Measurements from ENCODE around the gene HTR4.
"Not testable (repeated sequence)": the region's sequence is repeated elsewhere in the genome, so short reads cannot be mapped to it uniquely, and the experiment has no call there.

HTR4 gene

GRCh38 chr5:148532969-148533670 is 121.2 kb downstream of the HTR4 start:
- DNase-seq (ENCODE audit: low read depth), result no peak

- not testable (repeated sequence) for DNase-seq (ENCODE audit: low read depth)
Measured at GRCh38 chr5:148529450-148529849, 124.9 kb downstream of the HTR4 start.

- DNase-seq (ENCODE audit: low read depth), result no peak
Measured at GRCh38 chr5:148524721-148525120, 129.6 kb downstream of the HTR4 start.

- DNase-seq (ENCODE audit: low read depth), result no peak
Measured at GRCh38 chr5:148523139-148523538, 131.2 kb downstream of the HTR4 start.

GRCh38 chr5:148515460-148515859 is 138.9 kb downstream of the HTR4 start:
- no peak for DNase-seq (ENCODE audit: low read depth)

- no peak for DNase-seq (ENCODE audit: low read depth)
Measured at GRCh38 chr5:148514344-148514743, 140.0 kb downstream of the HTR4 start.

GRCh38 chr5:148512498-148512897 is 141.8 kb downstream of the HTR4 start:
- no peak for DNase-seq (ENCODE audit: low read depth)

GRCh38 chr5:148511810-148512347 is 142.4 kb downstream of the HTR4 start:
- DNase-seq (ENCODE audit: low read depth), result no peak

- DNase-seq (ENCODE audit: low read depth), result no peak
Measured at GRCh38 chr5:148509893-148510292, 144.4 kb downstream of the HTR4 start.

GRCh38 chr5:148507648-148508047 is 146.7 kb downstream of the HTR4 start:
- DNase-seq (ENCODE audit: low read depth), result no peak

- DNase-seq (ENCODE audit: low read depth), result no peak
Measured at GRCh38 chr5:148499452-148499851, 154.9 kb downstream of the HTR4 start.

- DNase-seq (ENCODE audit: low read depth), result no peak
Measured at GRCh38 chr5:148497757-148498156, 156.6 kb downstream of the HTR4 start.

GRCh38 chr5:148492351-148492750 is 162.0 kb downstream of the HTR4 start:
- DNase-seq (ENCODE audit: low read depth), result no peak

- no peak for DNase-seq (ENCODE audit: low read depth)
Measured at GRCh38 chr5:148491793-148492184, 162.5 kb downstream of the HTR4 start.

- DNase-seq (ENCODE audit: low read depth), result no peak
Measured at GRCh38 chr5:148491015-148491792, 163.1 kb downstream of the HTR4 start.

GRCh38 chr5:148488757-148489156 is 165.6 kb downstream of the HTR4 start:
- DNase-seq (ENCODE audit: low read depth), result no peak

GRCh38 chr5:148486456-148486855 is 167.9 kb downstream of the HTR4 start:
- no peak for DNase-seq (ENCODE audit: low read depth)

GRCh38 chr5:148484651-148485050 is 169.7 kb downstream of the HTR4 start:
- no peak for DNase-seq (ENCODE audit: low read depth)

- no peak for DNase-seq (ENCODE audit: low read depth)
Measured at GRCh38 chr5:148483750-148484149, 170.6 kb downstream of the HTR4 start.

GRCh38 chr5:148482697-148483462 is 171.4 kb downstream of the HTR4 start:
- DNase-seq (ENCODE audit: low read depth), result peak; percentile 27

- DNase-seq (ENCODE audit: low read depth), result no peak
Measured at GRCh38 chr5:148482196-148482595, 172.1 kb downstream of the HTR4 start.

- DNase-seq (ENCODE audit: low read depth), result no peak
Measured at GRCh38 chr5:148477429-148477828, 176.9 kb downstream of the HTR4 start.

GRCh38 chr5:148476302-148476701 is 178.0 kb downstream of the HTR4 start:
- DNase-seq (ENCODE audit: low read depth), result no peak
